Measurements from ENCODE around the gene KY.

Gene KY

GRCh38 chr3:134650431-134651346 lies at the start of gene KY:
Gene KY (minus strand): TSS chr3:134651022. CDS start chr3:134650960, 62 bp downstream.
- DNase-seq (ENCODE audit: low read depth in 3 of 3): no peak

- DNase-seq (ENCODE audit: low read depth in 3 of 3): no peak
These were observed 48.9 kb upstream of the KY start for GRCh38 chr3:134699721-134700120.

- DNase-seq (ENCODE audit: low read depth in 3 of 3): no peak
These were observed 48.4 kb upstream of the KY start for GRCh38 chr3:134699141-134699711.

- no peak for DNase-seq (ENCODE audit: low read depth in 3 of 3)
These were observed 47.2 kb upstream of the KY start for GRCh38 chr3:134697830-134698689.

- no peak for DNase-seq (ENCODE audit: low read depth in 3 of 3)
These were observed 45.3 kb upstream of the KY start for GRCh38 chr3:134696155-134696554.

- no peak for DNase-seq (ENCODE audit: low read depth in 3 of 3)
These were observed 44.2 kb upstream of the KY start for GRCh38 chr3:134694946-134695543.

GRCh38 chr3:134694466-134694865 lies 43.6 kb upstream of the KY start:
- no peak for DNase-seq (ENCODE audit: low read depth in 3 of 3)

GRCh38 chr3:134693804-134694203 lies 43.0 kb upstream of the KY start:
- DNase-seq (ENCODE audit: low read depth in 3 of 3): no peak

GRCh38 chr3:134693226-134693625 lies 42.4 kb upstream of the KY start:
- DNase-seq (ENCODE audit: low read depth in 3 of 3): no peak

- no peak for DNase-seq (ENCODE audit: low read depth in 3 of 3)
These were observed 39.4 kb upstream of the KY start for GRCh38 chr3:134690226-134690625.

- no peak for DNase-seq (ENCODE audit: low read depth in 3 of 3)
These were observed 36.8 kb upstream of the KY start for GRCh38 chr3:134687642-134688041.

GRCh38 chr3:134685929-134686802 lies 35.3 kb upstream of the KY start:
- DNase-seq (ENCODE audit: low read depth in 3 of 3): no peak

GRCh38 chr3:134682196-134682880 lies 31.5 kb upstream of the KY start:
- no peak for DNase-seq (ENCODE audit: low read depth in 3 of 3)

GRCh38 chr3:134681522-134681900 lies 30.7 kb upstream of the KY start:
- DNase-seq (ENCODE audit: low read depth in 3 of 3): no peak

- DNase-seq (ENCODE audit: low read depth in 3 of 3): no peak
These were observed 30.1 kb upstream of the KY start for GRCh38 chr3:134680796-134681521.

- DNase-seq (ENCODE audit: low read depth in 3 of 3): no peak
These were observed 27.1 kb upstream of the KY start for GRCh38 chr3:134677987-134678308.

GRCh38 chr3:134677196-134677986 lies 26.6 kb upstream of the KY start:
- no peak for DNase-seq (ENCODE audit: low read depth in 3 of 3)

- DNase-seq (ENCODE audit: low read depth in 3 of 3): no peak
These were observed 25.0 kb upstream of the KY start for GRCh38 chr3:134675726-134676256.

GRCh38 chr3:134672571-134672970 lies 21.7 kb upstream of the KY start:
- no peak for DNase-seq (ENCODE audit: low read depth in 3 of 3)

Data from stimulated activated CD4-positive, alpha-beta T cell treated with anti-CD3 and anti-CD28 coated beads, TNF-alpha, amount 100 ng/mL, for 4 hours (primary cell).